ENCODE measurements around the gene FICD. TPM values are rescaled to one million over a fixed set of nuclear protein-coding genes. Genes with fewer than 3 reads are reported as not detected.

FICD gene
- 2.8 TPM for polyA plus RNA-seq (2012; ENCODE audit: low read depth, missing spikeins)

- FAIRE-seq: peak; percentile 98
- TF ChIP-seq POLR2AphosphoS5 (IDR thresholded peaks at IDR 0.05; ENCODE audit: low read depth, low read length): peak; percentile 64; the same call in 1 of the 2 replicates
- TF ChIP-seq POLR2A (IDR thresholded peaks at IDR 0.05; ENCODE audit: low read depth, low read length): peak; percentile 54
- TF ChIP-seq TAF1 (IDR thresholded peaks at IDR 0.05; ENCODE audit: low read depth, low read length): no peak
- peak; percentile 94 for DNase-seq (ENCODE audit: insufficient read length, low spot score)
Observed at GRCh38 chr12:108514973-108515814, at the start of gene FICD. FICD (plus strand) TSS chr12:108515277; CDS start chr12:108516973, 1,696 bp downstream.

- FAIRE-seq (no peak), DNase-seq (ENCODE audit: insufficient read length, low spot score) (no peak)
- no peak for TF ChIP-seq POLR2A (IDR thresholded peaks at IDR 0.05; ENCODE audit: low read depth, low read length)
- no peak for TF ChIP-seq POU2F2 (IDR thresholded peaks at IDR 0.05; ENCODE audit: low read depth, low read length)
- no peak for TF ChIP-seq TAF1 (IDR thresholded peaks at IDR 0.05; ENCODE audit: low read depth, low read length)
- TF ChIP-seq SPI1 (IDR thresholded peaks at IDR 0.05; ENCODE audit: low read depth, low read length): no peak
- TF ChIP-seq PAX5 (IDR thresholded peaks at IDR 0.05; ENCODE audit: insufficient read depth, low read length, severe bottlenecking): no peak
- TF ChIP-seq POLR2AphosphoS5 (IDR thresholded peaks at IDR 0.05; ENCODE audit: low read depth, low read length): no peak
Observed at GRCh38 chr12:108465417-108465816, 49.7 kb upstream of the FICD start.

- DNase-seq (ENCODE audit: insufficient read length, low spot score) (peak; percentile 32), FAIRE-seq (no peak)
- no peak for TF ChIP-seq PAX5 (IDR thresholded peaks at IDR 0.05; ENCODE audit: insufficient read depth, low read length, severe bottlenecking)
- no peak for TF ChIP-seq TAF1 (IDR thresholded peaks at IDR 0.05; ENCODE audit: low read depth, low read length)
- no peak for TF ChIP-seq SPI1 (IDR thresholded peaks at IDR 0.05; ENCODE audit: low read depth, low read length)
- no peak for TF ChIP-seq POLR2A (IDR thresholded peaks at IDR 0.05; ENCODE audit: low read depth, low read length)
- TF ChIP-seq POLR2AphosphoS5 (IDR thresholded peaks at IDR 0.05; ENCODE audit: low read depth, low read length): no peak
- TF ChIP-seq POU2F2 (IDR thresholded peaks at IDR 0.05; ENCODE audit: low read depth, low read length): no peak
Observed at GRCh38 chr12:108468196-108468968, 46.7 kb upstream of the FICD start.

DNA sequence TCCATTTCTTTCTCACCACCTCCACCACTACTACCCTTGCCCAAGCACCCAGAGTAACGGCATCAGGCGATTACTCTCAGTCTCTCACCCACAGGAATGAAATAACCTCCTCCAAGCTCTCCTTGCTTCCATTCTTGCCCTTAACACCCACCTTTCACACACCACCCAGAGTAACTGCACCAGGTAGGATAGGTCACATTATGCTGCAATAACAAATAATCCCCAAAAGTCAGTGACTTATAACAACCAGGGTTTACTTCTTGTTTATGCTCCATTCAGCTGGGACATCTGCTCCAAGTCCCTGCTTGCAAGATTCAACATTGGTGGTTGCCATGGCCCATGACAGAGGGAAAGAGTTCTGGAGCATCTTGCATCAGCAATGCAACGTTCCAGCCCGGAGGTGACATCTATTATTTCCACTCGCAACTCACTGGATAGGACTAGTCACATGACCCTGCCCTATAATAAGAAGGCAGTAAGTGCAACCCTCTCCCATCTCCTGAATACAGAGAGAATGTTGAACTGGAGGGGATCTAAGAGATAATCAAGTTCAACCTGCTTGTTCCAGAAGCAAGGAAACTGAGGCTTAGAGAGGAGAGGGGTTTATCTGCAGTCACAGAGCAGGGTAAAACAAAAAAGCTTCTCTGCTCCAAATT lies 41.5 kb upstream of the FICD start:
- FAIRE-seq (no peak), DNase-seq (ENCODE audit: insufficient read length, low spot score) (no peak)
- TF ChIP-seq PAX5 (IDR thresholded peaks at IDR 0.05; ENCODE audit: insufficient read depth, low read length, severe bottlenecking): no peak
- TF ChIP-seq POLR2A (IDR thresholded peaks at IDR 0.05; ENCODE audit: low read depth, low read length): no peak
- TF ChIP-seq TAF1 (IDR thresholded peaks at IDR 0.05; ENCODE audit: low read depth, low read length): no peak
- no peak for TF ChIP-seq POU2F2 (IDR thresholded peaks at IDR 0.05; ENCODE audit: low read depth, low read length)
- no peak for TF ChIP-seq POLR2AphosphoS5 (IDR thresholded peaks at IDR 0.05; ENCODE audit: low read depth, low read length)
- TF ChIP-seq SPI1 (IDR thresholded peaks at IDR 0.05; ENCODE audit: low read depth, low read length): no peak

- FAIRE-seq (no peak), DNase-seq (ENCODE audit: insufficient read length, low spot score) (no peak)
- TF ChIP-seq PAX5 (IDR thresholded peaks at IDR 0.05; ENCODE audit: insufficient read depth, low read length, severe bottlenecking): no peak
- no peak for TF ChIP-seq SPI1 (IDR thresholded peaks at IDR 0.05; ENCODE audit: low read depth, low read length)
- TF ChIP-seq POLR2A (IDR thresholded peaks at IDR 0.05; ENCODE audit: low read depth, low read length): no peak
- no peak for TF ChIP-seq POU2F2 (IDR thresholded peaks at IDR 0.05; ENCODE audit: low read depth, low read length)
- no peak for TF ChIP-seq TAF1 (IDR thresholded peaks at IDR 0.05; ENCODE audit: low read depth, low read length)
- TF ChIP-seq POLR2AphosphoS5 (IDR thresholded peaks at IDR 0.05; ENCODE audit: low read depth, low read length): no peak
Observed at GRCh38 chr12:108475396-108475795, 39.7 kb upstream of the FICD start.

GRCh38 chr12:108477055-108477880 lies 37.8 kb upstream of the FICD start:
- FAIRE-seq (no peak), DNase-seq (ENCODE audit: insufficient read length, low spot score) (no peak)
- no peak for TF ChIP-seq POLR2AphosphoS5 (IDR thresholded peaks at IDR 0.05; ENCODE audit: low read depth, low read length)
- no peak for TF ChIP-seq TAF1 (IDR thresholded peaks at IDR 0.05; ENCODE audit: low read depth, low read length)
- TF ChIP-seq PAX5 (IDR thresholded peaks at IDR 0.05; ENCODE audit: insufficient read depth, low read length, severe bottlenecking): no peak
- TF ChIP-seq SPI1 (IDR thresholded peaks at IDR 0.05; ENCODE audit: low read depth, low read length): no peak
- TF ChIP-seq POLR2A (IDR thresholded peaks at IDR 0.05; ENCODE audit: low read depth, low read length): no peak
- no peak for TF ChIP-seq POU2F2 (IDR thresholded peaks at IDR 0.05; ENCODE audit: low read depth, low read length)

DNA sequence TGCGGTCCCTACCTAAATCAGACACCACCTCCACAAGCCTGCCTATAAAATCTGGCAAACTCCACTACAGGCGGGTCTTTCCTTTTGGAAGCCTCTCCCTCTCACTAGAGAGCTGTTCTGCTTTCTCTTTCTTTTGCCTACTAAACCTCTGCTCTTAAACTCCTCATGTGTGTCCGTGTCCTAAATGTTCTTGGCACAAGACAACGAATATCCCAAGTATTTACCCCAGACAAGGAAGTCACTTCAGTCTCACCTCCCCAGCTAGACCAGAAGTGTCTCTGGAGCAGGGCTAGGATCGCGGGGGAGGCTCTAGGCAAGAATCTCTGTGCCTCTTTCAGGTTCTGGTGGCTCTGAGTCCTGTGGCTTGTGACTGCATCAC lies 37.2 kb upstream of the FICD start:
- TF ChIP-seq POLR2AphosphoS5 (IDR thresholded peaks at IDR 0.05; ENCODE audit: low read depth, low read length): no peak
- TF ChIP-seq POU2F2 (IDR thresholded peaks at IDR 0.05; ENCODE audit: low read depth, low read length): no peak
- no peak for TF ChIP-seq SPI1 (IDR thresholded peaks at IDR 0.05; ENCODE audit: low read depth, low read length)
- TF ChIP-seq PAX5 (IDR thresholded peaks at IDR 0.05; ENCODE audit: insufficient read depth, low read length, severe bottlenecking): no peak
- no peak for TF ChIP-seq TAF1 (IDR thresholded peaks at IDR 0.05; ENCODE audit: low read depth, low read length)
- no peak for TF ChIP-seq POLR2A (IDR thresholded peaks at IDR 0.05; ENCODE audit: low read depth, low read length)
- DNase-seq (ENCODE audit: insufficient read length, low spot score) (no peak), FAIRE-seq (no peak)

DNA sequence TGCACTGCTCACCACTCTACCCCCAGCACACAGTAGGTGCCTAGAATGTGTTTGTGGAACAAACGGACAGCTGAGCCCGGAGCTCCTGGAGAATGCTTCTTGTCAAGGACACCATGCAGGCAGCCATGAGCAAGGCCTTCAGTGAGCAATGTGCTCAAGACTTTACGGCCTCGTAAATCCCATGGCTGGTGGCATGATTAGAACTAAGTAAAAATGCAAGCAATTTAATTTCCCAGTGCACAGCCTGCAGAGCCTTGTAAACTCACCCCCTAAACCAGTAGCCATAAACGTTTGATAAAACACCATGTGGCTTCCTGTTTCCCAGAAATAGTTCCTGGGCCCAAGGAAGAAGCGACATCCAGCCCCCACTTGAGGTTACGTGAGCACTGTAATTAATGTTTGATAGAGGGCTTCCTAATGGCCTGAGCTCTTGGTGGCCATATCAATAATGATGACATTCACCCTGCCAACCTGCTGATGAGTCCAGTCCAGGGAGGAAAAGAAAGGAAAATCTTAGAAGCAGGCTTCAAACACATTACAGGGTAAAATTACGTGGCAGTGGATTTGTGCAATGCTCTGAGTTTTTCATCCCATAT lies 36.4 kb upstream of the FICD start:
- TF ChIP-seq SPI1 (IDR thresholded peaks at IDR 0.05; ENCODE audit: low read depth, low read length) (no peak), POU2F2 (IDR thresholded peaks at IDR 0.05; ENCODE audit: low read depth, low read length) (no peak), POLR2AphosphoS5 (IDR thresholded peaks at IDR 0.05; ENCODE audit: low read depth, low read length) (no peak), TAF1 (IDR thresholded peaks at IDR 0.05; ENCODE audit: low read depth, low read length) (no peak), PAX5 (IDR thresholded peaks at IDR 0.05; ENCODE audit: insufficient read depth, low read length, severe bottlenecking) (no peak), POLR2A (IDR thresholded peaks at IDR 0.05; ENCODE audit: low read depth, low read length) (no peak)
- DNase-seq (ENCODE audit: insufficient read length, low spot score) (no peak), FAIRE-seq (no peak)
